Panc1 (cell line): ENCODE results near the gene GCA. TPM values are rescaled to one million over a fixed set of nuclear protein-coding genes. Genes with fewer than 3 reads are reported as not detected.

Source experiments
- ATAC-seq: fragments of 200-7000 bp; cut with Tn5 transposase; 2 replicates; pipeline ENCODE4 v1.9.1; 2020; ENCODE audit warnings: mild to moderate bottlenecking, moderate library complexity
- BruUV-seq: library from RNA; stranded (reverse); fragments of 400-500 nt; replicated peaks from 2 replicates; lab custom pipeline; 2021; lab: Mats Ljungman, UMichigan
- CTCF ChIA-PET: fragments of 300-600 bp; sonication (Branson Sonifier 250); formaldehyde crosslinking; loops from one replicate; lab custom pipeline; 2022; ENCODE audit warnings: antibody characterized with exemption; lab: Charles Lee
- POLR2A ChIA-PET: fragments of 300-600 bp; sonication (Branson Sonifier 250); formaldehyde crosslinking; loops from one replicate; lab custom pipeline; 2022; ENCODE audit warnings: antibody characterized with exemption; lab: Charles Lee
- DNase-seq: peaks from one replicate; pipeline ENCODE4 v3.0.0-alpha.2; 2010; ENCODE audit warnings: low read depth, low spot score
- H3K27ac ChIP-seq: 2 replicates; pipeline ENCODE4 v1.5.1; 2011; ENCODE audit warnings: mild to moderate bottlenecking, low read length, inconsistent platforms
- H3K27me3 ChIP-seq: fragments of 200-500 bp; sonication (Bioruptor generic); 2 replicates; pipeline ENCODE4 v1.6.0; 2014; ENCODE audit warnings: low read length, inconsistent platforms; ENCODE audit not compliant: control insufficient read depth, insufficient read depth
- H3K36me3 ChIP-seq: fragments of 200-500 bp; sonication (Bioruptor generic); 2 replicates; pipeline ENCODE4 v1.5.1; 2014; ENCODE audit warnings: inconsistent platforms, mild to moderate bottlenecking, low read length, moderate library complexity; ENCODE audit not compliant: control insufficient read depth, insufficient read depth
- H3K4me1 ChIP-seq: 2 replicates; pipeline ENCODE4 v1.5.1; 2011; ENCODE audit warnings: inconsistent platforms, mild to moderate bottlenecking, low read length, moderate library complexity; ENCODE audit not compliant: control insufficient read depth, insufficient read depth
- H3K4me3 ChIP-seq, 2 experiments: 2 replicates each; pipeline ENCODE4 v1.5.1; 2011 to 2012; ENCODE audit warnings: low read depth in 2 of 2, low read length in 2 of 2, mild to moderate bottlenecking in 2 of 2, inconsistent platforms in 1 of 2, moderate library complexity in 1 of 2
- H3K9me3 ChIP-seq: fragments of 200-500 bp; sonication (Bioruptor generic); 2 replicates; pipeline ENCODE4 v1.5.1; 2014; ENCODE audit warnings: low read depth, mild to moderate bottlenecking, inconsistent platforms, low read length, moderate library complexity; ENCODE audit not compliant: control insufficient read depth, insufficient read depth
- CTCF ChIP-seq: fragments of 450-650 bp; IDR thresholded peaks from 2 replicates; pipeline ENCODE4 v1.5.1; 2017; ENCODE audit warnings: mild to moderate bottlenecking
- POLR2AphosphoS5 ChIP-seq: IDR thresholded peaks from 2 replicates; pipeline ENCODE4 v1.6.1; 2012; ENCODE audit warnings: mild to moderate bottlenecking, low read depth, low read length, moderate library complexity
- REST ChIP-seq, 2 experiments: IDR thresholded peaks; 2 replicates each; pipeline ENCODE4 v1.6.1; 2011 to 2012; ENCODE audit warnings: low read depth in 2 of 2, control low read depth in 1 of 2, low read length in 1 of 2, mild to moderate bottlenecking in 1 of 2, moderate library complexity in 1 of 2; ENCODE audit not compliant: insufficient read depth in 1 of 2
- SIN3A ChIP-seq: IDR thresholded peaks from 2 replicates; pipeline ENCODE4 v1.6.1; 2012; ENCODE audit warnings: low read depth, mild to moderate bottlenecking, low read length, moderate library complexity, borderline replicate concordance; ENCODE audit not compliant: insufficient read depth
- TCF7L2 ChIP-seq: IDR thresholded peaks from 2 replicates; pipeline ENCODE4 v1.6.1; 2011; ENCODE audit warnings: mild to moderate bottlenecking, low read depth, low read length, inconsistent platforms
- in situ Hi-C: cut with HindIII; loops from 2 replicates; pipeline ENCODE4 v1.10.0; 2016; ENCODE audit warnings: low sequenced_read_pairs, low pct_unique_long_range_greater_than_20kb
- intact Hi-C: fragments of 100-400 bp; cut with micrococcal nuclease; formaldehyde crosslinking; loops from one replicate; pipeline ENCODE4 v1.10.0; 2022; ENCODE audit not compliant: unreplicated experiment
- total RNA-seq: library from RNA; stranded (reverse); gene quantifications from one replicate; pipeline ENCODE4 v1.2.1, GENCODE V29; 2021; ENCODE audit not compliant: unreplicated experiment

The GCA gene
- total RNA-seq, 1 experiment from 2014 or later = 21.3 TPM

GRCh38 chr2:162333968-162334367 is 10.0 kb upstream of the GCA start:
- Histone ChIP-seq H3K9me3 (no peaks in the 10 kb centered on the region), H3K36me3 (no peaks in the 10 kb centered on the region), H3K27me3 (no peaks in the 10 kb centered on the region), H3K4me3 (no peak overlapping the region), H3K27ac (no peak overlapping the region), H3K4me1 (no peaks in the 10 kb centered on the region)
- ChIA-PET CTCF (interaction anchor here (0.6 kb wide), 1 partner anchor 16 kb away, joined by 3 read pairs; the partner anchor contains the start of gene IFIH1), POLR2A (no interaction called here)
- no TSS peak for BruUV-seq
- intact Hi-C loops = no loop called here
- DNase-seq = no peak
- no peak for TF ChIP-seq SIN3A
- TF ChIP-seq POLR2AphosphoS5 = no peak
- peak; percentile 63 for TF ChIP-seq CTCF
- TF ChIP-seq REST (IDR thresholded peaks at IDR 0.05; ENCODE audit: insufficient read depth in 1 of 2, low read depth in 2 of 2, low read length in 1 of 2) = no peak
- in situ Hi-C loops = no loop called here
- ATAC-seq = no peak

- Histone ChIP-seq H3K36me3 (no peaks in the 10 kb centered on the region), H3K4me1 (no peaks in the 10 kb centered on the region), H3K27me3 (no peaks in the 10 kb centered on the region), H3K27ac (no peak overlapping the region), H3K9me3 (no peaks in the 10 kb centered on the region), H3K4me3 (no peak overlapping the region)
- CTCF ChIA-PET = no interaction called here
- intact Hi-C loops (no loop called here), in situ Hi-C loops (no loop called here)
- DNase-seq (no peak), ATAC-seq (no peak)
- POLR2A ChIA-PET = no interaction called here
- TF ChIP-seq REST (IDR thresholded peaks at IDR 0.05; ENCODE audit: insufficient read depth in 1 of 2, low read depth in 2 of 2, low read length in 1 of 2) = no peak
- TF ChIP-seq TCF7L2 = no peak
- TF ChIP-seq SIN3A = no peak
- no peak for TF ChIP-seq POLR2AphosphoS5
- TF ChIP-seq CTCF = no peak
- BruUV-seq = no TSS peak
These were observed 6.1 kb upstream of the GCA start for GRCh38 chr2:162337868-162338267.
